ENCODE measurements around the gene DLGAP3. TPM values are rescaled to one million over a fixed set of nuclear protein-coding genes. Genes with fewer than 3 reads are reported as not detected.

The DLGAP3 gene
- total and polyA plus RNA-seq, 2 of the 13 experiments (the other 11 are each of a cell fraction or from before 2014, with no cell fraction given) = 0.03 to 0.04 TPM

GRCh38 chr1:34859446-34860200, 69.8 kb downstream of the DLGAP3 start, which contains the start of gene SMIM12 (continued):
- peak; percentile 38; the same call in 1 of the 2 replicates for TF ChIP-seq BATF2 (CRISPR knock-in tag; IDR thresholded peaks at IDR 0.05)
- TF ChIP-seq ZNF496 (CRISPR knock-in tag; IDR thresholded peaks at IDR 0.05; ENCODE audit: insufficient replicate concordance) = no peak
- no peak for TF ChIP-seq ZNF282 (IDR thresholded peaks at IDR 0.05; ENCODE audit: partially characterized antibody)
- TF ChIP-seq ARID4A (CRISPR knock-in tag; IDR thresholded peaks at IDR 0.05; ENCODE audit: borderline replicate concordance) = peak; percentile 95
- peak; percentile 75; the same call in 1 of the 2 replicates for TF ChIP-seq ZNF776 (CRISPR knock-in tag; IDR thresholded peaks at IDR 0.05)
- peak; percentile 53 for TF ChIP-seq SRSF1 (optimal IDR thresholded peaks at IDR 0.05; ENCODE audit: low read depth, low read length)
- peak; percentile 50; the same call in 1 of the 2 replicates for TF ChIP-seq MTA1 (CRISPR knock-in tag; IDR thresholded peaks at IDR 0.05; ENCODE audit: borderline replicate concordance)
- TF ChIP-seq PHF21A (CRISPR knock-in tag; IDR thresholded peaks at IDR 0.05) = peak; percentile 91
- peak; percentile 38; the same call in 1 of the 2 replicates for TF ChIP-seq E2F5 (CRISPR knock-in tag; conservative IDR thresholded peaks at IDR 0.05)
- TF ChIP-seq ZNF580 (CRISPR knock-in tag; IDR thresholded peaks at IDR 0.05; ENCODE audit: borderline replicate concordance, low read depth) = peak; percentile 83; the same call in 1 of the 2 replicates
- no peak for TF ChIP-seq ZMYM2 (CRISPR knock-in tag; IDR thresholded peaks at IDR 0.05)
- no peak for TF ChIP-seq LRRFIP1 (CRISPR knock-in tag; conservative IDR thresholded peaks at IDR 0.05)
- TF ChIP-seq ZNF841 (CRISPR knock-in tag; IDR thresholded peaks at IDR 0.05; ENCODE audit: borderline replicate concordance) = no peak
- TF ChIP-seq ZNF687 (CRISPR knock-in tag; IDR thresholded peaks at IDR 0.05) = peak; percentile 87
- TF ChIP-seq ZSCAN12 (CRISPR knock-in tag; IDR thresholded peaks at IDR 0.05) = no peak

Measured in HepG2 (cell line).